Gastrocnemius medialis (tissue), 4 donors: Measurements from ENCODE around the gene ADPRHL1.

ENCODE experiments used
- CTCF ChIP-seq, 5 experiments: fragments of 450-650 bp in 3 of 5; fragments of 200-600 bp in 2 of 5; sonication (generic) in 2 of 5; IDR thresholded peaks in 4 of 5; conservative IDR thresholded peaks in 1 of 5; 1 replicate in 4 of 5; 2 replicates in 1 of 5; pipeline ENCODE4 v1.5.1; 2016 to 2019; ENCODE audit warnings: antibody characterized with exemption in 5 of 5, mild to moderate bottlenecking in 3 of 5, moderate library complexity in 3 of 5
- POLR2A ChIP-seq, 2 donors: fragments of 450-650 bp; IDR thresholded peaks; one replicate each; pipeline ENCODE4 v1.6.1; 2017; ENCODE audit warnings: antibody characterized with exemption in 2 of 2, mild to moderate bottlenecking in 2 of 2, moderate library complexity in 2 of 2

- no peak for TF ChIP-seq POLR2A (IDR thresholded peaks at IDR 0.05)
- TF ChIP-seq CTCF (IDR thresholded peaks at IDR 0.05 in 4 of 5, conservative IDR thresholded peaks at IDR 0.05 in 1 of 5) = no peak
Observed at GRCh38 chr13:113449693-113450347, 3.5 kb downstream of the ADPRHL1 start.
